Astrocyte (in vitro differentiated cells and primary cell): ENCODE data around the gene PLAAT4. TPM values are rescaled to one million over a fixed set of nuclear protein-coding genes. Genes with fewer than 3 reads are reported as not detected.

Source experiments
- DNase-seq: peaks from one replicate; pipeline ENCODE4 v3.0.0-alpha.2; 2010; ENCODE audit warnings: low read depth
- FAIRE-seq: peaks from 2 replicates; lab custom pipeline; 2011; peaks lifted over from hg19 to GRCh38; lab: Jason Lieb, UNC
- H2AFZ ChIP-seq: 2 replicates; pipeline ENCODE4 v1.6.0; 2012; ENCODE audit warnings: low read depth, low read length, inconsistent platforms
- H3K27ac ChIP-seq: 2 replicates; pipeline ENCODE4 v1.5.1; 2011; ENCODE audit warnings: low read depth, low read length, inconsistent platforms
- H3K27me3 ChIP-seq: 2 replicates; pipeline ENCODE4 v1.6.0; 2011; ENCODE audit warnings: low read length, inconsistent platforms; ENCODE audit not compliant: insufficient read depth
- H3K36me3 ChIP-seq: 2 replicates; pipeline ENCODE4 v1.5.1; 2011; ENCODE audit warnings: low read length, inconsistent platforms; ENCODE audit not compliant: insufficient read depth
- H3K4me1 ChIP-seq: 2 replicates; pipeline ENCODE4 v1.5.1; 2011; ENCODE audit warnings: low read length, inconsistent platforms; ENCODE audit not compliant: insufficient read depth
- H3K4me2 ChIP-seq: 2 replicates; pipeline ENCODE4 v1.6.0; 2012; ENCODE audit warnings: low read length, inconsistent platforms
- H3K4me3 ChIP-seq: 2 replicates; pipeline ENCODE4 v1.5.1; 2011; ENCODE audit warnings: low read depth, mild to moderate bottlenecking, low read length, inconsistent platforms; ENCODE audit not compliant: insufficient read depth
- H3K79me2 ChIP-seq: 2 replicates; pipeline ENCODE4 v1.6.0; 2012; ENCODE audit warnings: mild to moderate bottlenecking, low read length, inconsistent platforms; ENCODE audit not compliant: insufficient read depth
- H3K9ac ChIP-seq: 2 replicates; pipeline ENCODE4 v1.6.0; 2012; ENCODE audit warnings: mild to moderate bottlenecking, low read length, inconsistent platforms
- H3K9me3 ChIP-seq: 2 replicates; pipeline ENCODE4 v1.5.1; 2012; ENCODE audit warnings: low read depth, mild to moderate bottlenecking, low read length, inconsistent platforms; ENCODE audit not compliant: insufficient read depth
- H4K20me1 ChIP-seq: 2 replicates; pipeline ENCODE4 v1.6.0; 2012; ENCODE audit warnings: low read length, inconsistent platforms; ENCODE audit not compliant: insufficient read depth
- H3K27ac Mint-ChIP-seq: one replicate; pipeline ENCODE4 v1.8.0; 2021; ENCODE audit warnings: mild to moderate bottlenecking, mixed read lengths; ENCODE audit not compliant: unreplicated experiment
- H3K27me3 Mint-ChIP-seq: one replicate; pipeline ENCODE4 v1.8.0; 2021; ENCODE audit warnings: low read depth, mixed read lengths; ENCODE audit not compliant: unreplicated experiment
- H3K36me3 Mint-ChIP-seq: one replicate; pipeline ENCODE4 v1.8.0; 2021; ENCODE audit warnings: low read depth, mixed read lengths; ENCODE audit not compliant: unreplicated experiment
- H3K4me1 Mint-ChIP-seq: one replicate; pipeline ENCODE4 v1.8.0; 2021; ENCODE audit warnings: low read depth, mixed read lengths; ENCODE audit not compliant: unreplicated experiment
- H3K4me3 Mint-ChIP-seq: one replicate; pipeline ENCODE4 v1.8.0; 2021; ENCODE audit warnings: mild to moderate bottlenecking, moderate library complexity, mixed read lengths; ENCODE audit not compliant: unreplicated experiment
- H3K9me3 Mint-ChIP-seq: one replicate; pipeline ENCODE4 v1.8.0; 2021; ENCODE audit warnings: mild to moderate bottlenecking, mixed read lengths; ENCODE audit not compliant: unreplicated experiment
- CTCF ChIP-seq: IDR thresholded peaks from 2 replicates; pipeline ENCODE4 v1.5.1; 2011; ENCODE audit warnings: low read depth, mild to moderate bottlenecking, inconsistent platforms, low read length, moderate library complexity; ENCODE audit not compliant: insufficient read depth
- EZH2 ChIP-seq: IDR thresholded peaks from 2 replicates; pipeline ENCODE4 v1.6.1; 2012; ENCODE audit warnings: mild to moderate bottlenecking, low read length, inconsistent platforms; ENCODE audit not compliant: insufficient read depth
- total RNA-seq: library from RNA; stranded (reverse); gene quantifications from 2 replicates; pipeline ENCODE4 v1.2.1, GENCODE V29; 2021

The PLAAT4 gene
- total RNA-seq, 1 donor from 2014 or later, result 4.9 TPM

GRCh38 chr11:63554877-63555223 is 18.2 kb downstream of the PLAAT4 start:
- H3K9me3 Mint-ChIP-seq, result no peaks in the 10 kb centered on the region
- Histone ChIP-seq H3K4me2 (no peak overlapping the region), H3K27ac (no peak overlapping the region), H3K27me3 (no peaks in the 10 kb centered on the region), H3K4me1 (no peaks in the 10 kb centered on the region), H3K9ac (no peak overlapping the region), H3K4me3 (no peak overlapping the region), H4K20me1 (no peaks in the 10 kb centered on the region), H3K79me2 (no peaks in the 10 kb centered on the region), H3K36me3 (no peaks in the 10 kb centered on the region), H2AFZ (no peak overlapping the region), H3K9me3 (no peaks in the 10 kb centered on the region)
- H3K4me1 Mint-ChIP-seq, result peaks cover 12% of the 10 kb centered on the region
- TF ChIP-seq EZH2, result no peak
- TF ChIP-seq CTCF, result no peak
- no peak for FAIRE-seq
- no peak for DNase-seq
- no peak overlapping the region for H3K27ac Mint-ChIP-seq
- H3K4me3 Mint-ChIP-seq, result no peak overlapping the region
- peaks cover 8% of the 10 kb centered on the region for H3K27me3 Mint-ChIP-seq
- H3K36me3 Mint-ChIP-seq, result no peaks in the 10 kb centered on the region

- Histone ChIP-seq H3K9ac (no peak overlapping the region), H3K4me2 (no peak overlapping the region), H4K20me1 (no peaks in the 10 kb centered on the region), H3K27ac (no peak overlapping the region), H3K27me3 (no peaks in the 10 kb centered on the region), H3K4me1 (no peaks in the 10 kb centered on the region), H3K79me2 (no peaks in the 10 kb centered on the region), H2AFZ (no peak overlapping the region), H3K36me3 (no peaks in the 10 kb centered on the region), H3K4me3 (no peak overlapping the region), H3K9me3 (no peaks in the 10 kb centered on the region)
- H3K4me1 Mint-ChIP-seq, result peaks cover 12% of the 10 kb centered on the region
- H3K27me3 Mint-ChIP-seq, result peaks cover 12% of the 10 kb centered on the region
- DNase-seq (no peak), FAIRE-seq (no peak)
- no peak overlapping the region for H3K27ac Mint-ChIP-seq
- TF ChIP-seq EZH2 (no peak), CTCF (no peak)
- H3K4me3 Mint-ChIP-seq, result no peak overlapping the region
- no peaks in the 10 kb centered on the region for H3K9me3 Mint-ChIP-seq
- no peaks in the 10 kb centered on the region for H3K36me3 Mint-ChIP-seq
These were observed 19.9 kb downstream of the PLAAT4 start for GRCh38 chr11:63556404-63557013.

GRCh38 chr11:63557570-63557969 is 21.0 kb downstream of the PLAAT4 start:
- FAIRE-seq, result no peak
- no peaks in the 10 kb centered on the region for H4K20me1 ChIP-seq
- no peak for TF ChIP-seq CTCF
- Mint-ChIP-seq H3K27ac (no peak overlapping the region), H3K9me3 (no peaks in the 10 kb centered on the region), H3K4me1 (peaks cover 12% of the 10 kb centered on the region), H3K4me3 (no peak overlapping the region), H3K36me3 (no peaks in the 10 kb centered on the region), H3K27me3 (peaks cover 15% of the 10 kb centered on the region)
- H3K27ac ChIP-seq, result no peak overlapping the region
- H3K4me1 ChIP-seq, result no peaks in the 10 kb centered on the region
- H3K9me3 ChIP-seq, result no peaks in the 10 kb centered on the region
- H3K4me3 ChIP-seq, result no peak overlapping the region
- H3K79me2 ChIP-seq, result no peaks in the 10 kb centered on the region
- no peak for DNase-seq
- no peak overlapping the region for H2AFZ ChIP-seq
- peaks cover 3% of the 10 kb centered on the region for H3K27me3 ChIP-seq
- H3K36me3 ChIP-seq, result no peaks in the 10 kb centered on the region
- no peak overlapping the region for H3K4me2 ChIP-seq
- no peak overlapping the region for H3K9ac ChIP-seq
